Measurements from ENCODE around the gene NKX6-1. TPM values are rescaled to one million over a fixed set of nuclear protein-coding genes. Genes with fewer than 3 reads are reported as not detected.

NKX6-1 gene
- total and polyA plus RNA-seq, 2 donors (not counting 3 experiments of a cell fraction or from before 2014, with no cell fraction given): not detected

DNA sequence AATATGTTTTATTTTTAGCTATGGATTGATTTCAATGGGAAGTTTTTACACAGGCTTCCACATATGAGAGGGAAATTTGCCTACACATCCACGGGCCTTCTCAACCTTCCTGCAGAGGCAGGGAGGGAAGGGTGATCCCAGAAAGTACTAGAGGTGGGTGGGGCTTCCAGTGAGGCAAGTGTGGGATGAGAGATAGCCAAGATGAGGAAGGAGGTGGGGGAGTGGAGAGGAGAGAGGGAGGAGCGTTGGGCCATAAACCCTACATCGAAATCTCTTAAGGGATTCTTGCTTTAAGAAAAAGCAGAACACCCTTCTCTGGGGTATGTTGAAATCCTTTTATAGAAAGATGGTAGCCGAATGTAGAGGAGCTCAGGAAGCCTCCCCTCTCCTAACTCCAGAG is 19.0 kb downstream of the NKX6-1 start:
- CTCF ChIA-PET: interaction anchor here (1.6 kb wide), 1 partner anchor 17 kb away, joined by 3 read pairs; no protein-coding TSS in a partner anchor
- intact Hi-C loops (cut with micrococcal nuclease): no loop called here

More for the DNA sequence above, 19.0 kb downstream of the NKX6-1 start:
- H3K79me2 ChIP-seq (ENCODE audit: control insufficient read depth, insufficient read depth, low read length): no peaks in the 10 kb centered on the region
- dilution Hi-C loops (cut with MboI; ENCODE audit: extremely low pct_ligation_motif_present, low sequenced_read_pairs): no loop called here
- no peak overlapping the region for H3K4me2 ChIP-seq (ENCODE audit: insufficient read depth, low read length)
- POLR2A ChIA-PET: interaction anchor here (0.6 kb wide), 1 partner anchor 14 kb away, joined by 3 read pairs; no protein-coding TSS in a partner anchor
- no peaks in the 10 kb centered on the region for H3K9me3 ChIP-seq (replicated peaks; ENCODE audit: control insufficient read depth, insufficient read depth, low read length)
- no peaks in the 10 kb centered on the region for H3K9me1 ChIP-seq (replicated peaks; ENCODE audit: control insufficient read depth, extremely low read depth, insufficient read depth, low read length)
- no peaks in the 10 kb centered on the region for H4K20me1 ChIP-seq (replicated peaks; ENCODE audit: control insufficient read depth, extremely low read depth, insufficient read depth, low read length)
- H3K4me3 ChIP-seq (replicated peaks in 1 of 3; ENCODE audit: insufficient read depth in 1 of 3, low read depth in 1 of 3, low read length in 3 of 3): no peak overlapping the region
- TF ChIP-seq POLR2AphosphoS5 (IDR thresholded peaks at IDR 0.05; ENCODE audit: insufficient read depth, low read depth, low read length) (no peak), MYC (IDR thresholded peaks at IDR 0.05; ENCODE audit: low read depth, low read length) (no peak), FOS (IDR thresholded peaks at IDR 0.05; ENCODE audit: borderline replicate concordance, insufficient read depth, low read length) (no peak), JUN (IDR thresholded peaks at IDR 0.05; ENCODE audit: borderline replicate concordance, insufficient read depth, insufficient read length, low read depth) (no peak), EZH2 (IDR thresholded peaks at IDR 0.05; ENCODE audit: borderline replicate concordance, low read depth, low read length, severe bottlenecking) (no peak), POLR2A (IDR thresholded peaks at IDR 0.05; ENCODE audit: low read depth, low read length) (no peak), GATA2 (IDR thresholded peaks at IDR 0.05; ENCODE audit: insufficient read depth, insufficient read length, low read depth, low read length) (no peak)
- TF ChIP-seq, protein P1, sequence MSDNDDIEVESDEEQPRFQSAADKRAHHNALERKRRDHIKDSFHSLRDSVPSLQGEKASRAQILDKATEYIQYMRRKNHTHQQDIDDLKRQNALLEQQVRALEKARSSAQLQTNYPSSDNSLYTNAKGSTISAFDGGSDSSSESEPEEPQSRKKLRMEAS (IDR thresholded peaks at IDR 0.05; ENCODE audit: insufficient read depth, insufficient read length): no peak
- TF ChIP-seq, protein P2, sequence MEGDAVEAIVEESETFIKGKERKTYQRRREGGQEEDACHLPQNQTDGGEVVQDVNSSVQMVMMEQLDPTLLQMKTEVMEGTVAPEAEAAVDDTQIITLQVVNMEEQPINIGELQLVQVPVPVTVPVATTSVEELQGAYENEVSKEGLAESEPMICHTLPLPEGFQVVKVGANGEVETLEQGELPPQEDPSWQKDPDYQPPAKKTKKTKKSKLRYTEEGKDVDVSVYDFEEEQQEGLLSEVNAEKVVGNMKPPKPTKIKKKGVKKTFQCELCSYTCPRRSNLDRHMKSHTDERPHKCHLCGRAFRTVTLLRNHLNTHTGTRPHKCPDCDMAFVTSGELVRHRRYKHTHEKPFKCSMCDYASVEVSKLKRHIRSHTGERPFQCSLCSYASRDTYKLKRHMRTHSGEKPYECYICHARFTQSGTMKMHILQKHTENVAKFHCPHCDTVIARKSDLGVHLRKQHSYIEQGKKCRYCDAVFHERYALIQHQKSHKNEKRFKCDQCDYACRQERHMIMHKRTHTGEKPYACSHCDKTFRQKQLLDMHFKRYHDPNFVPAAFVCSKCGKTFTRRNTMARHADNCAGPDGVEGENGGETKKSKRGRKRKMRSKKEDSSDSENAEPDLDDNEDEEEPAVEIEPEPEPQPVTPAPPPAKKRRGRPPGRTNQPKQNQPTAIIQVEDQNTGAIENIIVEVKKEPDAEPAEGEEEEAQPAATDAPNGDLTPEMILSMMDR (IDR thresholded peaks at IDR 0.05; ENCODE audit: extremely low read depth in 1 of 2, insufficient read depth in 1 of 2, low read depth in 1 of 2, low read length in 2 of 2): no peak
- no peaks in the 10 kb centered on the region for H3K36me3 ChIP-seq (ENCODE audit: control insufficient read depth in 2 of 2, extremely low read depth in 1 of 2, insufficient read depth in 2 of 2, low read length in 2 of 2)
- peaks cover 53 to 77% of the 10 kb centered on the region in 2 experiments for H3K27me3 ChIP-seq (ENCODE audit: control insufficient read depth in 2 of 2, insufficient read depth in 2 of 2, low read length in 2 of 2)
- no TSS peak for BruUV-seq (replicated peaks)
- DNase-seq (ENCODE audit: low read depth, low spot score): no peak
- H3K27ac ChIP-seq (ENCODE audit: insufficient read depth, low read depth, low read length): no peak overlapping the region
- no peak overlapping the region for H3K9ac ChIP-seq (replicated peaks; ENCODE audit: extremely low read depth, insufficient read depth, low read length)
- no peak for FAIRE-seq
- no peaks in the 10 kb centered on the region for H3K4me1 ChIP-seq (ENCODE audit: control insufficient read depth, extremely low read depth, insufficient read depth, low read length)
- no peak overlapping the region for H2AFZ ChIP-seq (ENCODE audit: low read depth, low read length)

Measured in endothelial cell of umbilical vein (primary cell).